Urinary bladder (tissue), 4 donors: ENCODE results near the gene XRCC4. TPM values are rescaled to one million over a fixed set of nuclear protein-coding genes. Genes with fewer than 3 reads are reported as not detected.

Experiments used
- DNase-seq: peaks from one replicate; pipeline ENCODE4 v3.0.0-alpha.2; 2015; ENCODE audit errors: extremely low spot score
- H3K27ac ChIP-seq: one replicate; pipeline ENCODE4 v1.5.1; 2013; ENCODE audit warnings: low read depth, mild to moderate bottlenecking, moderate library complexity
- H3K36me3 ChIP-seq: one replicate; pipeline ENCODE4 v1.6.1; 2013; ENCODE audit warnings: mild to moderate bottlenecking, moderate library complexity; ENCODE audit not compliant: insufficient read depth
- H3K4me1 ChIP-seq: one replicate; pipeline ENCODE4 v1.6.1; 2013; ENCODE audit warnings: mild to moderate bottlenecking, moderate library complexity; ENCODE audit not compliant: insufficient read depth
- H3K4me3 ChIP-seq: one replicate; pipeline ENCODE4 v1.5.1; 2013; ENCODE audit warnings: low read depth, low read length
- WGBS: extraction: QIAGEN DNeasy Blood & Tissue Kit; methylation state at CpG from one replicate; pipeline ENCODE4 v1.1.7; 2013; 5-methylcytosine and 5-hydroxymethylcytosine counted together
- polyA plus RNA-seq: library from polyadenylated mRNA; stranded (reverse); fragments of 200-250 nt; gene quantifications from one replicate; pipeline ENCODE4 v1.2.3, GENCODE V29; 2013
- total RNA-seq: library from RNA; depleted of rRNA; stranded (reverse); fragments of >200 nt; gene quantifications from one replicate; pipeline ENCODE4 v1.2.3, GENCODE V29; 2014
- donor health status: healthy with polysubstance abuse.
- donor health status: healthy.

Gene XRCC4
- total and polyA plus RNA-seq, 2 donors: 8.0 to 12.1 TPM

DNA sequence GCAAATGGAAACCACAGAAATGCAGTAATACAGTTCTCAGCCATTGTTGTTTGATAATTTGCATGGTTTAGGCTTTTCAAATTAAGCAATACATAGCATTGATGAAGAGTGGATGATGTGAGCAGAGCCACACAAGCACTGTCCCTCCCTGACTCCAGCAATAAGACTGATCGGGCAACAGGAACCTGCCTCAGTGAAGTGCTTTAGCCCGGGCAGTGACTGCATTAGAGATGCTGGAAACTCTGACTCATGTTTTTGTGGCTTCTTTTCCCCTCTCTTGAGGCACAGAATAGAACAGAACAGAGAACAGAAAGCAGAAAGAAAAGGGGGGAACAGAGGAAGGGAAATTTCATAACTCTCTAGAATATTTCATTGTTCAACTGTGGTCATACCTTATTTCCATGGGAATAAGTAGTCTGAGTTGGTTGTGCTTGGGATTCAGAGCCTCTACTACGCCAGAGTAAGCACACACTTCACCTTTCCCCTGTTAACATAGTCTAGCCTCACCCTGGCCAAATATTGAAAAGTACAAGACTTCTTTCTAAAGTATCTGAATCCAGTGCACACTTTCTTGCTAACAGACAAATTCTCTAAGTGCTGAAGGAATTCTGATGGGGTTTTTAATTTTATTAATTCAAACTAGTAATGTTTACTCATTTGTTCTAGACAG, 229.4 kb downstream of the XRCC4 start:
- H3K4me3 ChIP-seq: no peak overlapping the region
- no peaks in the 10 kb centered on the region for H3K4me1 ChIP-seq
- no peak overlapping the region for H3K27ac ChIP-seq
- no peaks in the 10 kb centered on the region for H3K36me3 ChIP-seq
- 37% methylated on average over 3 of the region's 3 CpGs for WGBS
- DNase-seq: no peak

DNA sequence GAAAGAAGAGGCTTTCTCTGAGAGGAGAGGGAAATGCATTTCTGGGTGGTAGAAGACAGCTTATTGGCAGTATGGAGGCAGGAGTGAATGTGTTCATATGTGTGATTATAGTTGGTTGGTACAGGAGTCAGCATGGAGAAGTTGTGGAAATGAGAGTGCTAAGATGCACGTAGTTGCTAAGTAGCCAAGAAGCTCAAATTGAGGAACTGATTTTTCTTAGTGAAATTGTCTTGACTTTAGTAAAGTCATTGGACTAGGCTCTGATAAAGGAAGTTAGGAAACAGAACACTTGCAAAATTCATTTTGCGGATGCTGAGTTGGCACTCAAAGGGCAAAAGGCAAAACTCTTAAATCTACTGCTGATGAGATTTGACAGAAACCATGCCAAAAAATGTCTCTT, 235.3 kb downstream of the XRCC4 start:
- DNase-seq: no peak
- H3K4me3 ChIP-seq: no peak overlapping the region
- H3K36me3 ChIP-seq: no peaks in the 10 kb centered on the region
- H3K27ac ChIP-seq: no peak overlapping the region
- no peaks in the 10 kb centered on the region for H3K4me1 ChIP-seq
- WGBS: 83% methylated on average over 2 of the region's 2 CpGs

- no peak for DNase-seq
- H3K4me1 ChIP-seq: no peaks in the 10 kb centered on the region
- H3K4me3 ChIP-seq: no peak overlapping the region
- 68% methylated on average over 2 of the region's 2 CpGs for WGBS
- H3K36me3 ChIP-seq: no peaks in the 10 kb centered on the region
- no peak overlapping the region for H3K27ac ChIP-seq
Observed at GRCh38 chr5:83313436-83313835, 236.1 kb downstream of the XRCC4 start.

DNA sequence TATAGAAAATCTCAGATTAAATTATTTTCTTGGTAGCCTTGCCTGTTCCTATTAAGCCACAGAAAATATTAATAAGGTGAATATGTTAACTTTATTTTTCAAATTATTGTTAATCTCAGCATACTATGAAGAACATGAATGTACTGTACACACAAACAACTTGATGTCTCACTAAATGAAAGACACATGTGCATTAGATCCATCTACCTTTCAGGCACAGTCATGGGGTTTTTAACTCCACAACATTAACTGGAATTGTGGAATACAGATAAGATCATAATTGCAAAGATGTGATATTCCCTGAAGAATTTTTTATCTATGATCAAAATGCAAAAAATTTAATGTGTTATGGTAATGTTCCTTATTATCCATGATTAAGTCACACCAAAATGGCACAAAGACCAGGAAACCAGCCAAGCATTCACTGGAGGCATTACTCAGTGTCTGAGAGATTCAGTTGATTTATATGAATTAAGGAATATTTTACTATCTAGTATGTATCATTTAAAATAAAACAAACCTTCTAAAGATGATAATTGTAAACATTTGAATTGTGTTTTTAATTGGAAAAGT, 244.2 kb downstream of the XRCC4 start:
- H3K4me1 ChIP-seq: no peaks in the 10 kb centered on the region
- H3K36me3 ChIP-seq: no peaks in the 10 kb centered on the region
- no peak for DNase-seq
- no peak overlapping the region for H3K27ac ChIP-seq
- no peak overlapping the region for H3K4me3 ChIP-seq

GRCh38 chr5:83322273-83322924, 245.1 kb downstream of the XRCC4 start:
- 97% methylated on average over 5 of the region's 5 CpGs for WGBS
- no peaks in the 10 kb centered on the region for H3K36me3 ChIP-seq
- no peak overlapping the region for H3K27ac ChIP-seq
- DNase-seq: no peak
- H3K4me3 ChIP-seq: no peak overlapping the region
- no peaks in the 10 kb centered on the region for H3K4me1 ChIP-seq

DNA sequence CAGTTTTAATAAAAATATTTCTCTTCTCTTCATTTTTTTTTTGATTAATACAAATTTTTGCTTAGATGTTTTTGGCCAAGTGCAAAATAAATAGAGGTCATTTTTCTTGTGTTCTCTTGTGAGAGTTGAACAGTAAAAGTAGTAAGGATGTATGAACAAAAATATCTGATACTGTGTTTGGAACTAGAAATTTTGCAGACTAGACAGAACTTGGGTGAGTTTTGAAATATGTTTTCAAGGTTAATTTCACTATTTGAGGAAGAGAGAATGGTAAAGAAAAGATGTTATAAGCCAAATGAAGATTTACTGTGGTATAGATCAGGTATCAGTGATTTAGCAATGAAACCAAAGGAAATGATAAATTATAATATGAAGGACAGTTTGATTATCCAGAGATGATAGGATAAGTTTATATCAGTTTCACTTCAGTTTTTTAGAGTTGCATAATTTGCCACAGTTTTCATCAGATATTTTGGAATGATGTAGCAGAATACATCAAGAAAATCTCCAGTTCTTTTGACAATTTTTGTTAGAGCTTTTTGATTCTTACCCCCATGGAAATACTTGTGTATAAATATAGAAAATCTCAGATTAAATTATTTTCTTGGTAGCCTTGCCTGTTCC, 246.3 kb downstream of the XRCC4 start:
- Histone ChIP-seq H3K36me3 (no peaks in the 10 kb centered on the region), H3K27ac (no peak overlapping the region), H3K4me1 (no peaks in the 10 kb centered on the region), H3K4me3 (no peak overlapping the region)
- DNase-seq: no peak

DNA sequence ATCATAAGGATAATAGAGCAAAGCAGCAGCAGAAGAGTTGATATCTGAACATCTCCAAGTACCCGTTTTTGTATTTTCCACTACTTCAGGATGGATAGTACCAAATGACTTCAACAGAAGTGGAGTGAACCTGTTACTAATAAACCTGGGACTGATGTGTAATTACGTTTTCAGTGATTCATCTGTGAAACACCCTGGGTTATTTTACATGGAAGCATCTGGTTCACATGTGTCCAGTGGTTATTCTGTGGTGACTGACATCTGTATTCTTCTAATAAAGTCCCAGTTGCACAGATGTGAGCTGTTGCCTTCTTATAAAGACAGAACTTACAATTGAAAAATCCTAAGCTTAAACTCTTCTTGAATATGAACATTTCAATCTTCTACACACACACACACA, 254.5 kb downstream of the XRCC4 start:
- no peak for DNase-seq
- 82% methylated on average over 2 of the region's 2 CpGs for WGBS
- H3K27ac ChIP-seq: no peak overlapping the region
- no peak overlapping the region for H3K4me3 ChIP-seq
- H3K36me3 ChIP-seq: no peaks in the 10 kb centered on the region
- no peaks in the 10 kb centered on the region for H3K4me1 ChIP-seq

DNA sequence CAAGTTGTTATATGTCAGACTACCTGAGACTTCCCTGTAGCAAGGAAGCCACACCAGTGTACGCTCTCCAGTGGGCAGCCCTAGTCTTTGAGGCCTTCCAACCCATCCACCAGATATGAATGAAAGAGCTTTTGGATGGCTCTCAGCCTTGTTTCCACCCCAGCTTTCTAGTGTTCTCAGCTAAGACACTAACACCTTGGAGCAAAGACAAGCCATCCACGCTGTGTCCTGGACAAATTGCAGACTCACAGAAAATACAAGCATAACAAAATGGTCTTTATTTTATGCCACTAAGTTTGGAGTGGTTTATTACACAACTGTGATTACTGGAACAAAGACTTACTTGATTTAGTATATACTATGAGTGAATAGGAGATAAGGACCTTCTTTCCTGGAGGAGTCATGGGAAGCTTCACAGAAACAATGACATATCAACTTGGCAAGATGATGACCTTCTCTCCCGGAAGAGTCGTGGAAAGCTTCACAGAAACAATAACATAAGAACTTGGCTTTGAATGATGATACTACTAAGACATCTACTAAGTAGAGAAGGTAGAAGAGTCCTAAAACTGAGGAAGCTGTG, 260.2 kb downstream of the XRCC4 start:
- Histone ChIP-seq H3K4me1 (no peaks in the 10 kb centered on the region), H3K36me3 (no peaks in the 10 kb centered on the region), H3K4me3 (no peak overlapping the region), H3K27ac (no peak overlapping the region)
- DNase-seq: no peak
- 60% methylated on average over 4 of the region's 4 CpGs for WGBS

GRCh38 chr5:83340511-83340918, 263.2 kb downstream of the XRCC4 start:
- Histone ChIP-seq H3K4me1 (no peaks in the 10 kb centered on the region), H3K4me3 (no peak overlapping the region), H3K27ac (no peak overlapping the region), H3K36me3 (no peaks in the 10 kb centered on the region)
- WGBS: 84% methylated on average over 2 of the region's 2 CpGs
- no peak for DNase-seq

DNA sequence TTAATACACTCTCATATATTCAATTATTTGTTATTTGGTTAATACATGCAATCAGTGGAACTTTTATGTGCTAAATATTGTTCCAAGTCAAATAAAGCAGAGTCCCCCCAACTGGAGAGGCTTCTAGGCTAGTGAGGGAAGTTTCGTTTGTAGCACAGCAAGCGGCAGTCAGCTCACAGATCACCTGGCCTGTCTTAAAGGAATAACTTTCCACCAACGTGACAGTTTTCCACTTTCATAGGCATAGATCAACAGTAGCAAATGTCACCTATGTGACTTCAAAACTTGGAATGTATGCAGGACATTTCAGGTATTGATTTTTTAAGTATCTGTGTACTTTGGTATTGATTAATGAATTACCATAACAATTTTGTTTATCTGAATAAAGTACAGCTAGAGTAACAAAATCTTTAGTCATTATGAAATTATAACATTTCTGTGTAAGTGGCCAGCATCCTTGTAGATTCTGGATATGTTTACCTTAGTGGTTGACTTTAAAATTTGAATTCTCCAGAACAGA, 264.5 kb downstream of the XRCC4 start:
- Histone ChIP-seq H3K4me3 (no peak overlapping the region), H3K27ac (no peak overlapping the region), H3K36me3 (no peaks in the 10 kb centered on the region), H3K4me1 (no peaks in the 10 kb centered on the region)
- no peak for DNase-seq
- 86% methylated on average over 3 of the region's 3 CpGs for WGBS

- H3K27ac ChIP-seq: no peak overlapping the region
- WGBS: 60% methylated on average over 2 of the region's 2 CpGs
Observed at GRCh38 chr5:83342465-83342864, 265.1 kb downstream of the XRCC4 start.

GRCh38 chr5:83343299-83343698, 266.0 kb downstream of the XRCC4 start:
- Histone ChIP-seq H3K4me3 (no peak overlapping the region), H3K4me1 (no peaks in the 10 kb centered on the region), H3K27ac (no peak overlapping the region), H3K36me3 (no peaks in the 10 kb centered on the region)
- WGBS: 52% methylated on average over 2 of the region's 2 CpGs
- DNase-seq: no peak

More at GRCh38 chr5:83342465-83342864, 265.1 kb downstream of the XRCC4 start:
- DNase-seq: no peak
- no peak overlapping the region for H3K4me3 ChIP-seq
- H3K4me1 ChIP-seq: no peaks in the 10 kb centered on the region
- no peaks in the 10 kb centered on the region for H3K36me3 ChIP-seq

DNA sequence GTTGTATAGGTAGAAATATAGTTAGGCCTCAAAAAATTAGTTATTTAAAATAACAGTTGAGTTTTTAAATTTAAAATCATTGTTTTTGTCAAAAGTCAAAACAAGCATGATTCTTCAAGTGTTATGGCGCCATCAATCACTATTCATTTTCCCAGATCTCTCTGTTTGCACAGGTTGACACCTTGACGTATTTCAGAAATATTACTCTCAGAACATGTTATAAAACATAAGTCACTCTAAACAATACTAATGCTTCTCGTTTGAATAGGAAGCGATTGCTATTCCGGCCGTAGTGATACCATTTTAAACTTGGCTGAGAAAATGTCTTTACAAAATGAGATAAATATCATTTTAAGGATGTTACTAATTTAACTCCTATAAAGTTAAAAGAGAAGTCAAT, 268.1 kb downstream of the XRCC4 start:
- 96% methylated on average over 6 of the region's 6 CpGs for WGBS
- Histone ChIP-seq H3K4me1 (no peaks in the 10 kb centered on the region), H3K4me3 (no peak overlapping the region), H3K27ac (no peak overlapping the region), H3K36me3 (no peaks in the 10 kb centered on the region)
- DNase-seq: no peak
